Sigmoid colon (tissue), 7 donors: ENCODE measurements around the gene C1GALT1. TPM values are rescaled to one million over a fixed set of nuclear protein-coding genes. Genes with fewer than 3 reads are reported as not detected.

Experiments
- DNase-seq: peaks from one replicate; pipeline ENCODE4 v3.0.0-alpha.2; 2019
- H3K27ac ChIP-seq, 4 donors: fragments of 200-600 bp; sonication (generic); one replicate each; pipeline ENCODE4 v1.5.1; 2016 to 2019; ENCODE audit warnings: mild to moderate bottlenecking in 1 of 4
- H3K27me3 ChIP-seq, 3 donors: fragments of 200-600 bp; sonication (generic); one replicate each; pipeline ENCODE4 v1.5.1; 2019; ENCODE audit warnings: mild to moderate bottlenecking in 1 of 3
- H3K36me3 ChIP-seq, 4 donors: fragments of 200-600 bp; sonication (generic); one replicate each; pipeline ENCODE4 v1.5.1; 2016 to 2019
- H3K4me1 ChIP-seq, 4 donors: fragments of 200-600 bp; sonication (generic); one replicate each; pipeline ENCODE4 v1.5.1; 2017 to 2019
- H3K4me3 ChIP-seq, 4 donors: fragments of 200-600 bp; sonication (generic); one replicate each; pipeline ENCODE4 v1.5.1; 2017 to 2019; ENCODE audit warnings: mild to moderate bottlenecking in 2 of 4, moderate library complexity in 1 of 4
- H3K9me3 ChIP-seq, 4 donors: fragments of 200-600 bp in 3 of 4; sonication (generic) in 3 of 4; one replicate each; pipeline versions ENCODE4 v1.5.1 to v1.6.1; 2013 to 2019
- CTCF ChIP-seq, 4 experiments: fragments of 450-650 bp in 3 of 4; fragments of 200-600 bp in 1 of 4; IDR thresholded peaks; one replicate each; pipeline ENCODE4 v1.5.1; 2016 to 2019; ENCODE audit warnings: antibody characterized with exemption in 4 of 4, mild to moderate bottlenecking in 3 of 4, moderate library complexity in 2 of 4
- EP300 ChIP-seq, 4 donors: sonication (generic); formaldehyde crosslinking; IDR thresholded peaks; one replicate each; pipeline ENCODE4 v1.6.1; 2017; ENCODE audit warnings: antibody characterized with exemption in 4 of 4
- POLR2A ChIP-seq, 2 donors: fragments of 450-650 bp; IDR thresholded peaks; one replicate each; pipeline ENCODE4 v1.6.1; 2016; ENCODE audit warnings: antibody characterized with exemption in 2 of 2, mild to moderate bottlenecking in 2 of 2, moderate library complexity in 2 of 2
- POLR2AphosphoS5 ChIP-seq, 4 donors: sonication (generic); formaldehyde crosslinking; IDR thresholded peaks; one replicate each; pipeline ENCODE4 v1.6.1; 2017; ENCODE audit warnings: antibody characterized with exemption in 4 of 4
- WGBS, 2 donors: extraction: QIAGEN DNeasy Blood & Tissue Kit; methylation state at CpG; one replicate each; pipeline ENCODE4 v1.1.7; 2013; 5-methylcytosine and 5-hydroxymethylcytosine counted together
- intact Hi-C: fragments of 100-400 bp; cut with DNase I; formaldehyde crosslinking; loops from one replicate; pipeline ENCODE4 v1.15.1; 2023
- polyA plus RNA-seq, 3 donors: library from polyadenylated mRNA; stranded (reverse); fragments of 200-250 nt; gene quantifications; one replicate each; pipeline ENCODE4 v1.2.3, GENCODE V29; 2013
- total RNA-seq, 4 donors: library from RNA; depleted of rRNA; stranded (reverse); fragments of >200 nt; gene quantifications; one replicate each; pipeline ENCODE4 v1.1.0, GENCODE V29; 2016
- donor health status: healthy with polysubstance abuse.
- donor health status: Bipolar disorder and iron deficiency.
- donor health status: healthy.

The C1GALT1 gene
- total and polyA plus RNA-seq, 7 donors, result 4.8 to 19.8 (median 11.6) TPM

- no peak for TF ChIP-seq CTCF (IDR thresholded peaks at IDR 0.05)
- TF ChIP-seq POLR2AphosphoS5 (IDR thresholded peaks at IDR 0.05), result no peak
- no peak for TF ChIP-seq POLR2A (IDR thresholded peaks at IDR 0.05)
- TF ChIP-seq EP300 (IDR thresholded peaks at IDR 0.05), result no peak
- no peaks in the 10 kb centered on the region for H3K4me1 ChIP-seq
- no peaks in the 10 kb centered on the region for H3K27me3 ChIP-seq
- H3K27ac ChIP-seq, result no peak overlapping the region
- intact Hi-C loops, result no loop called here
- H3K4me3 ChIP-seq, result no peak overlapping the region
- no peak for DNase-seq
- 97 to 98% methylated on average over 13 of the region's 13 CpGs for WGBS, 2 donors
- H3K36me3 ChIP-seq, result no peaks in the 10 kb centered on the region
- no peaks in the 10 kb centered on the region for H3K9me3 ChIP-seq
Observed at GRCh38 chr7:7214398-7215347, 32.3 kb downstream of the C1GALT1 start.

GRCh38 chr7:7216279-7216678 is 33.9 kb downstream of the C1GALT1 start:
- intact Hi-C loops, result no loop called here
- Histone ChIP-seq H3K36me3 (no peaks in the 10 kb centered on the region), H3K4me3 (no peak overlapping the region), H3K27me3 (no peaks in the 10 kb centered on the region), H3K27ac (no peak overlapping the region), H3K4me1 (peaks cover 0 to 3% (median 1%) of the 10 kb centered on the region in 4 donors), H3K9me3 (no peaks in the 10 kb centered on the region)
- no peak for DNase-seq
- no peak for TF ChIP-seq POLR2A (IDR thresholded peaks at IDR 0.05)
- TF ChIP-seq POLR2AphosphoS5 (IDR thresholded peaks at IDR 0.05), result no peak
- TF ChIP-seq CTCF (IDR thresholded peaks at IDR 0.05), result no peak
- no peak for TF ChIP-seq EP300 (IDR thresholded peaks at IDR 0.05)
- WGBS, 2 donors, result 74 to 88% methylated on average over 6 of the region's 6 CpGs

- Histone ChIP-seq H3K4me1 (peaks cover 0 to 13% (median 6%) of the 10 kb centered on the region in 4 donors), H3K27me3 (no peaks in the 10 kb centered on the region), H3K36me3 (no peaks in the 10 kb centered on the region), H3K4me3 (no peak overlapping the region), H3K9me3 (no peaks in the 10 kb centered on the region), H3K27ac (no peak overlapping the region)
- no peak for DNase-seq
- TF ChIP-seq CTCF (IDR thresholded peaks at IDR 0.05) (no peak), EP300 (IDR thresholded peaks at IDR 0.05) (no peak), POLR2AphosphoS5 (IDR thresholded peaks at IDR 0.05) (no peak), POLR2A (IDR thresholded peaks at IDR 0.05) (no peak)
- intact Hi-C loops, result no loop called here
Observed at GRCh38 chr7:7219216-7219615, 36.9 kb downstream of the C1GALT1 start.

GRCh38 chr7:7220821-7221220 is 38.5 kb downstream of the C1GALT1 start:
- H3K27ac ChIP-seq, result no peak overlapping the region
- peaks cover 0 to 13% (median 6%) of the 10 kb centered on the region in 4 donors for H3K4me1 ChIP-seq
- TF ChIP-seq POLR2A (IDR thresholded peaks at IDR 0.05) (no peak), POLR2AphosphoS5 (IDR thresholded peaks at IDR 0.05) (no peak), EP300 (IDR thresholded peaks at IDR 0.05) (no peak), CTCF (IDR thresholded peaks at IDR 0.05) (no peak)
- H3K36me3 ChIP-seq, result no peaks in the 10 kb centered on the region
- no peak for DNase-seq
- H3K9me3 ChIP-seq, result no peaks in the 10 kb centered on the region
- no peak overlapping the region for H3K4me3 ChIP-seq
- intact Hi-C loops, result loop anchor here (5.0 kb wide), 1 partner anchor 39 kb away; the partner anchor contains the start of gene C1GALT1
- 65 to 84% methylated on average over 3 of the region's 3 CpGs for WGBS, 2 donors
- H3K27me3 ChIP-seq, result no peaks in the 10 kb centered on the region
